GM13976 (cell line): ENCODE data around the gene ASGR1.
"Not testable (repeated sequence)": the region's sequence is repeated elsewhere in the genome, so short reads cannot be mapped to it uniquely, and the experiment has no call there.

Experiments used
- DNase-seq: peaks from one replicate; pipeline ENCODE4 v3.0.0; 2012; ENCODE audit warnings: low spot score
- CTCF ChIP-seq: IDR thresholded peaks from 2 replicates; pipeline ENCODE4 v1.5.1; 2012; ENCODE audit warnings: borderline replicate concordance, mild to moderate bottlenecking; ENCODE audit not compliant: insufficient read depth; ENCODE audit errors: extremely low read depth, missing control alignments, control extremely low read depth
- in situ Hi-C: fragments of 300-500 bp; cut with MboI; formaldehyde crosslinking; loops from one replicate; pipeline ENCODE4 v1.12.0; 2022; ENCODE audit warnings: low sequenced_read_pairs, mixed read lengths, inconsistent platforms; ENCODE audit not compliant: unreplicated experiment

ASGR1 gene

GRCh38 chr17:7184647-7185046, 5.5 kb upstream of the ASGR1 start:
- no peak for TF ChIP-seq CTCF
- in situ Hi-C loops = no loop called here
- DNase-seq = no peak

GRCh38 chr17:7184091-7184488, 4.9 kb upstream of the ASGR1 start:
- no peak for DNase-seq
- in situ Hi-C loops = no loop called here
- TF ChIP-seq CTCF = no peak

GRCh38 chr17:7183433-7184090, 4.4 kb upstream of the ASGR1 start:
- no peak for TF ChIP-seq CTCF
- DNase-seq = no peak
- in situ Hi-C loops = no loop called here

GRCh38 chr17:7182101-7182500, 2.9 kb upstream of the ASGR1 start:
- DNase-seq, in situ Hi-C loops: not testable (repeated sequence)

- in situ Hi-C loops = no loop called here
- no peak for TF ChIP-seq CTCF
- no peak for DNase-seq
Measured at GRCh38 chr17:7178973-7179316, 225 bp downstream of the ASGR1 start.

GRCh38 chr17:7177954-7178477, 1.2 kb downstream of the ASGR1 start:
- TF ChIP-seq CTCF = no peak
- DNase-seq = no peak
- in situ Hi-C loops = no loop called here

GRCh38 chr17:7177191-7177953, 1.8 kb downstream of the ASGR1 start:
- peak; percentile 93 for TF ChIP-seq CTCF
- peak; percentile 92 for DNase-seq
- in situ Hi-C loops = no loop called here
